IPS DF 4.7 (cell line): ENCODE measurements around the gene PPM1A.

Experiments used
- DNase-seq: peaks from one replicate; pipeline ENCODE4 v3.0.0-alpha.2; 2013; ENCODE audit warnings: low spot score; ENCODE audit errors: extremely low read depth

PPM1A gene

DNA sequence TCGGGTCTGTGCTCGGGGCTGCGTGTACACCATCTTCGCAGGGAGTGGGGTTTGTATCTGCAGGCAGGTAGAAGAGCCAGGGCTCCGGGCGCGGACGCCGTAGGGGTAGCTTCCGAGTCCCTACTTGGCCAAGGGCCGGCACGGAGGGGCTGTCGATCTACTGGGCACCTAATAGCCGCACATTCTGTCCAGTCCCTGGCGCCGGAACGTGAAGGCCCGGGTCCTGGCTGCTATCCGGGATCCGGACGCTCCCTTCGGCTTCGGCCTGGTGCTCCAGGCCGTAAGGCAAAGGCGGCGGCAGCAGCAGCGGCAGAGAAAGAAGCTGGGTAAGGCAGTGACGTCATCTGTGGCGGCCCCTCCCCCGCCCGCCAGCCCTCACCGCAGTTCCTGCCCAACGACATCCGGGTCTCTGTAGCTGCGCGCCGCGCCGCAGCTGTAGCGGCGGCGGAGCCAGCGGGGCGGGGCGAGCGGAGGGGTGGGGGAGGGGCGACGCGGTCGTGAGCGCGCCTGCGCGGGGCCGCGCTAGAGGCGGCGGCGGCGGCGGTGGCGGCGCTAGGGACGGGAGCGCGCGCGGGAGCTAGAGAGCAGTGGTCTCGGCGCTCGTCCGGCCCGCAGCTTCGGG lies at the start of gene PPM1A:
TSS of gene PPM1A (plus strand) at position 525 of the 622 bp plus-strand sequence. CDS start 33,483 bp downstream, outside the sequence.
- peak; percentile 68 for DNase-seq

GRCh38 chr14:60199321-60199720 lies 49.7 kb upstream of the PPM1A start:
- DNase-seq: no peak

- no peak for DNase-seq
Observed at GRCh38 chr14:60204104-60204842, 44.7 kb upstream of the PPM1A start.

DNA sequence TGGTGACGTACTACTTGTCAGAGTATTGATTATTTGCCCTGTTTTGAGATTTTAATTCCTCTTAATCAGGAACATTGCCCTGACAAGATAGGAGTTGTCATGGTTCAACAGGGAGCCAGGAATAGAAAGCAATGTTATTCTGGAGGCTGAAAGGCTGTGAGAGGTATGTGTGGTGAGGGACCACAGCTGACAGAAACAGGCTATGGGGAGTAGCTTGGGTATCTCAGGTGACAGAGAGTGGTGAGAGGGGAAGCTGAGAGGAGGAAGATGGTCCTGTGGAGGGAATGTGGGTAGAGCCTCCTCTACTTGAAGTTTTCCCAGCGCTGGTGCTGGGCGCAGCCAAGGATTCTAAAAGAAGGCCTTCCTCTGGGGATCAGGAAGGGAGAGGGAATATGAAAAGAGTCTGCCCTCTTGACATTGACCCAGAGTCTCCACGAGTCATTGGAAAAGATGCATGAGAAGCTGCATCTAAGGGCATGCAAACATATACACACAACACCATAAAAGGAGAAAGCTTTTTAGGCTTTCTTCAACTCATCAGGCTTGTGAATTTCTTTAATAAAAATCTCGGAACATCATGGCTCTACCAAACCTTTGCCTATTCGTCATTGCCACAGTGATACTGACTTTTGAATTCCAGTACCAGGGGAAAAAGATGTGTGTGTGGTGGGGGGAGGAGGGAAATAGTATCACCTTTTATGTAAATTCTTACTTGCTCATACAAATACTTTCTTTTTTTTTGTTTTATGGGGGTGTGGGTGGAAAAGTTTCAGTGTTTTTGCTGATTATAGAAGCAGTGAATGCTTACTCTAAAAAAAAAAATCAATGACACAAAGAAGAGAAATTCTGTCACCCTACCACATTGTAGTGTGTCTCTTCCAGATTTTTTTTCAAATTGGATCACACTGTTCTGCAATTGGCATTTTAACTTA lies 43.9 kb upstream of the PPM1A start:
- DNase-seq: no peak

GRCh38 chr14:60206249-60206670 lies 42.8 kb upstream of the PPM1A start:
- DNase-seq: no peak

DNA sequence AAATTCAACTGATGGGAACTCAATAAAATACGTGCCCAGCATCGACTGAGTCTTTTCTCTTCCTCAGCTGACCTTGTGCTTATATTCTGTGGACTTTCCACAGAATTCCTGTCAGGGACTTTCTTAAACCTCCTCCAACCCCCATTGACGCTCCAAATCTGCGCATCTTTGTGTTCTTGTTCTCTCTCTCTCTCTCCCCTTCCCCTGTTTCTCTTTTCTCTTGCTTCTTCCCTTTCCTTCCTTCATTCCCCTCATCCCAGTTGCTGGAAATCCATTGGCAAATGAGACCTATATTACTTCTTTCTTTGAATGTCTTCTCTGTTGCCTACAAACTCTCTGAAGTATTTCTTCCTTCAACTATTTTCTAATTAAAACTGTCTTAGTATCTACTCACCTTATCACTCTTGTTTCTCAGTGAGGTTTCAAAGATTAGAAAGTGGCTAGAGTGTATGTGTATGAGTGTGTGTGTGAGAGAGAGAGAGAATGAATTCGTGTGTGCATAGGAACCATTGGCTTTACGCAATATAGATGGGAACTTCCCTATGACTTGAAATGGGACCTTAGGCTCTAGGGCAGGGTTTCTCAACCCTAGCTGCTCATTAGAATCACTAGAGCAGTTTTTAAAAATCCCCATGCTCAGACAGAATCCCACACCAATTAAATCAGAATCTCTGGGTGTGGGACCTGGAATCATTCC lies 42.0 kb upstream of the PPM1A start:
- no peak for DNase-seq

GRCh38 chr14:60210703-60211102 lies 38.3 kb upstream of the PPM1A start:
- no peak for DNase-seq

DNA sequence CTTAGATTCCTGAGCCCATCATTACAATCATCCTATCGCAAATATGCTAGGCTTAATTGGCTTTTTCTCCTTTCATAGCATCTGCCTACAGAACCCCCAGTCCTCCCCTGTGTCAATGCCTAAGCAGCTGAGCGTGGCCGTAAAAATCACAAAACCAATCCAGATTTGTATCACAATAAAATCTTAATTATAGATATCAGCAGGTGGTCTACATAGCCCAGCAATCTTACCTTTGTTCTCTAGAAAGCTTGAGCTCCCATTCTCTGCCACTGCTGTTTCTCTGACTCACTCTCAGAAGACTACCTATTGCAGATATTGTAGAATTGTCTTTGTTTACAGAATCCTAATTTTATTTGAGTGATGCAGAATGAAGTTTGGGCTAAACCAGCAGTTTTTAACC lies 37.9 kb upstream of the PPM1A start:
- DNase-seq: no peak

GRCh38 chr14:60212503-60213371 lies 36.3 kb upstream of the PPM1A start:
- no peak for DNase-seq

DNA sequence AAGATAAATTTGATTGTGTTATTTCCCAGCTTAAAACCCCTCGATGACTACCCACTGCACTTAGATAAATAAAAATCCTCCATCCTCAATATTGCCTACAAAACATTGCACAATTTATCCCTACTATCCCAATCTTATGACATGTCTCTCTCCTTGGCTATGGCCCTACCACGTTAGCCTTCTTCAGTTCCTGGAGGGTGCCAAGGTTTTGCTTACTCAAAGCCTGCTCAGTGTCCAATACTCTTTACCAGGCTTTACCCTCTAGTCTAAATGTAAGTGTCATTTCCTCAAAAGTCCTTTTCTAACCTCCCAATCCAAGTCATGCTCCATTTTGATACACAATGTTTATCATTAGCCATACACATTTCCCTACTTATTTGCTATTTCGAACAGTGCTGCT lies 35.0 kb upstream of the PPM1A start:
- DNase-seq: no peak

- no peak for DNase-seq
Observed at GRCh38 chr14:60214415-60215126, 34.5 kb upstream of the PPM1A start.

GRCh38 chr14:60215127-60215444 lies 33.9 kb upstream of the PPM1A start:
- DNase-seq: no peak

DNA sequence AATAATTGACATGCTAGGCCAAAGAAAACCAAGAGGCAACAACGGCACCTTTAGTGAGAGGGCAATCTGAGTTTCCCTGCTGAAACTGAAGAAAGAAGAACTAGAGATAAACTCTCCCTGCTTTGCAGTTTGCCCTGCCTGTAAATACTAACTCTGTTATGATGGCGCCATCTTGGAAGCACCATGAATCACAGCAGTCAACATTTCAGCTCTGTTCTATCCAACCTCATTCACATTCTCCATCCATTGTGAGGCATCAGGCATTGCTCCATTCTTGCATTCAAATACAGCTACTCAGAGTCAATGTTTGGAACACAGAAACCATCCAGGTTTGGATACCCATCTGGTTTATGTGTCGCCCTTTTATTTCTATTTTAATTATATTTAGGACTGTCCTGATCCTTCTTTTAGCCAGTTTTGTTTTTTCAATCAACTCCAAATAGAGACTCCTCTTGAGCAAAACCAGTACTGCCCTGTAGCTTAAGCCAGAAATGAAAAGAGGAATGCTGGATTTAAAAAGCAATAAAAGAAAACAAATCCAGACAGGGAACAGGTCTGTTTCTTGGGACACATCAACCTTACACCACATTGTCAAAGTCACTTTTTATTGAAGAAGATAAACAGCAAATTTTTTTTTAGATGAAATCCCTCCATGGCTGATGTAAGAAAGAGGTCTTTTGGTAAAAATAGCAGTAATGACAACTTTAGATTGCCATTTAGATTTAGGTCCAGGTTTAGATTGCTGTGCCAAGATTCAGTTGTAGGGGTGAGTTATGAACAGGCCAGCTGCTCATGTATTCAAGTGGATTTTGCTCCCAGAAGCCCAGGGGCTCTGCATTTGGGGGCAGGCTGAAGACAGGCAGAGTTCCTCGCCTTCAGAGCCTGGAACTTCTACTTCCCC lies 33.3 kb upstream of the PPM1A start:
- DNase-seq: no peak

- no peak for DNase-seq
Observed at GRCh38 chr14:60217713-60218112, 31.3 kb upstream of the PPM1A start.

DNA sequence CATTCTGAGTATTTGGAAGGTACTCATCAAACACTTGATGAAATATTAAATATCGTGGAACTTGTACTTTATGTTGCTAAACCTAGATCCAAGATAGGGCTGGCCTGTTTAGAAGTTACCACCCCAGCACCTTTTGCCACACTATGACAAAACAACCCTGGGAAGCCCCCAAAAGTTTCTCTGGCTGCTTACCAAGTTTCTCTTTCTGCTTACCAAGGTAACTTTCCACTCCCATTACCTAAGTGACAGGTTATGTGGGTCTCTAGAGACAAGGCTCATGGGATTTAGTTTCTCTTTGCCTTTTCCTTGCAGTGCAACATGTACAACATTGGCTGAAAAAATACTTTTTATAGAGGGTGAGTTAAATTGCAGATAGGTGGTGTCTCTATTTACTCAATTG lies 28.9 kb upstream of the PPM1A start:
- no peak for DNase-seq

DNA sequence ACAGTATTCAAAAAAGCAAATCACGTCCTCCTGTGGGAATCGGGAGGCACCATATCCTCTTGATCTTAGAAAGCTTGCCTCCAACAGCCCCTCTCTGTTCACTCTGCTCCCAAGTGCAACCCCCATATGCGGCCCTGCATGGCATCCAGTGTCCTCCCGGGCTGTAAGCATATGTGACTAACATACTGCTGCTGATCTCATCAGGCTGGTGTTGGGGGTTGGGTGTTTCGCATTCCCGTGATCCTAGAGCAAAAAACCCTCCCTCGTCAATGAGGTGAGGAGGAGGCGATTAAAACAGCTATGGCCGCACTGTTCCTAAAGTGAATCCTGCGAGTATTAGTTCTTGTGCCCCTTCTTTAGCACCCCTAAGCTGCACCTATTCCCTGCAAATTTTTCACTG lies 28.1 kb upstream of the PPM1A start:
- no peak for DNase-seq

- no peak for DNase-seq
Observed at GRCh38 chr14:60221457-60221856, 27.6 kb upstream of the PPM1A start.

DNA sequence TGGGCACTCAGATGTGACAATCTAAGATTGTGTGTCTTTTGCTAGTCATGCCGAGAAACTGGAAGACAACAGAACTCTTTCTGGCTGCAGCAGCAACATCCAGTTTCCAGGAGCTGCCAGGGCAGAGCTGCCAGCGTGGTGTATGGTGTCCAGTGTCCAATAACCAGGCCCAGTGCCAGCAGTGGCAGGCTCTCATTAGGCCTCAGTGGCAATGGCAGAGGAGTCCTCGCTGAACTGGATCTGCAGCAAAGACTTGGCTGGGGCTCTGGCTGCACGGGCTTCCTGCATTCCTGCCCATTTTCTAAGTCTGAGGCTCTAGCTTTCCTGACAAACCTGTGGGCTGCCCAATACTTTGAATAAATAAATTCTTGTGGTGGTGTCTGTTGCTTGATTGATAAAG lies 26.2 kb upstream of the PPM1A start:
- DNase-seq: no peak

DNA sequence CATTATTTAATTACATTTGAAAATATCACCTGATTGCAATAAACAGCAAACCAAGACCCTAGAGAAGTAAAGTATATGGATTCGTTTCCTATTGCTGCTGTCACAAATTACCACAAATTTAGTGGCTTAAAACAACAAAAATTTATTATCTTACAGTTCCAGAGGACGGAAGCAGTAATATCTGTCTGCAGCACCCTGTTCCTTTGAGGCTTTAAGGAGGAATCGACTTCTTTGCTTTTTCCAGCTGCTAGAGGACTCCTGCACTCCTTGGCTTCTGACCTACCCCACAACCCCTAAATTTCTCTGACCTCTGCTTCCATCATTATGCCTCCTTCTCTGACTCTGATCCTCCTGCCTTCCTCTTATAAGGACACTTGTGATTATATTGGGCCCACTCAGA lies 23.8 kb upstream of the PPM1A start:
- no peak for DNase-seq
